Mammary epithelial cell (primary cell): ENCODE results near the gene TBC1D16.

Experiments
- EZH2 ChIP-seq: IDR thresholded peaks from 2 replicates; pipeline ENCODE4 v1.6.1; 2012; ENCODE audit warnings: low read length, inconsistent platforms, borderline replicate concordance
- TF ChIP-seq, protein P1 (sequence below), 2 donors: IDR thresholded peaks in 1 of 2; conservative IDR thresholded peaks in 1 of 2; 2 replicates each; pipeline ENCODE4 v1.5.1; 2011 to 2012; ENCODE audit warnings: inconsistent platforms in 2 of 2, low read length in 2 of 2, mild to moderate bottlenecking in 2 of 2, control low read depth in 1 of 2, low read depth in 1 of 2; ENCODE audit not compliant: insufficient read depth in 1 of 2; ENCODE audit errors: extremely low read depth in 1 of 2

DNA sequence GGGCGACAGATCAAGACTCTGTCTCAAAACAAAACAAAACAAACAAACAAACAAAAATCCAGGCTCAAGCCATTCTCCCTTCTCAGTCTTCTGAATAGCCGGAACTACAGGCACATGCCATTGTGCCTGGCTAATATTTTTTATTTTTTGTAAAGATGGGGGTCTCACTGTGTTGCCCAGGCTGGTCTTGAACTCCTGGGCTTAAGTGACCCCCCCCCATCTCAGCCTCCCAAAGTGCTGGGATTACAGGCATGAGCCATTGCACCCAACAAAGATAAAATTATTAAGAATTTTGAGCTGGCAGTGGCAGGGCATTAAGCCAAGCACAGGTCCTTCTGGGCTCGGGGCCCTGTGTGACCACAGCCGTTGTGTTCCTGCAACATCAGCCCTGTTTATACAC lies 126.6 kb downstream of the TBC1D16 start:
- TF ChIP-seq, protein P1, sequence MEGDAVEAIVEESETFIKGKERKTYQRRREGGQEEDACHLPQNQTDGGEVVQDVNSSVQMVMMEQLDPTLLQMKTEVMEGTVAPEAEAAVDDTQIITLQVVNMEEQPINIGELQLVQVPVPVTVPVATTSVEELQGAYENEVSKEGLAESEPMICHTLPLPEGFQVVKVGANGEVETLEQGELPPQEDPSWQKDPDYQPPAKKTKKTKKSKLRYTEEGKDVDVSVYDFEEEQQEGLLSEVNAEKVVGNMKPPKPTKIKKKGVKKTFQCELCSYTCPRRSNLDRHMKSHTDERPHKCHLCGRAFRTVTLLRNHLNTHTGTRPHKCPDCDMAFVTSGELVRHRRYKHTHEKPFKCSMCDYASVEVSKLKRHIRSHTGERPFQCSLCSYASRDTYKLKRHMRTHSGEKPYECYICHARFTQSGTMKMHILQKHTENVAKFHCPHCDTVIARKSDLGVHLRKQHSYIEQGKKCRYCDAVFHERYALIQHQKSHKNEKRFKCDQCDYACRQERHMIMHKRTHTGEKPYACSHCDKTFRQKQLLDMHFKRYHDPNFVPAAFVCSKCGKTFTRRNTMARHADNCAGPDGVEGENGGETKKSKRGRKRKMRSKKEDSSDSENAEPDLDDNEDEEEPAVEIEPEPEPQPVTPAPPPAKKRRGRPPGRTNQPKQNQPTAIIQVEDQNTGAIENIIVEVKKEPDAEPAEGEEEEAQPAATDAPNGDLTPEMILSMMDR (conservative IDR thresholded peaks at IDR 0.05 in 1 of 2, IDR thresholded peaks at IDR 0.05 in 1 of 2; ENCODE audit: extremely low read depth in 1 of 2, insufficient read depth in 1 of 2, low read depth in 1 of 2, low read length in 2 of 2) = no peak
- TF ChIP-seq EZH2 = no peak
